Choroid plexus epithelial cell (primary cell): Measurements from ENCODE around the gene BRK1.
"Not testable (repeated sequence)": the region's sequence is repeated elsewhere in the genome, so short reads cannot be mapped to it uniquely, and the experiment has no call there.

Experiments used
- DNase-seq: peaks from one replicate; pipeline ENCODE4 v3.0.0-alpha.2; 2010; ENCODE audit warnings: low read depth
- H3K4me3 ChIP-seq: 2 replicates; pipeline ENCODE4 v1.5.1; 2011; ENCODE audit warnings: low read depth, mild to moderate bottlenecking, control low read depth, low read length, moderate library complexity
- TF ChIP-seq, protein P1 (sequence below): conservative IDR thresholded peaks from 2 replicates; pipeline ENCODE4 v1.5.1; 2011; ENCODE audit warnings: low read depth, mild to moderate bottlenecking, control low read depth, inconsistent platforms, low read length, moderate library complexity

The BRK1 gene

GRCh38 chr3:10121064-10121463 lies 5.6 kb downstream of the BRK1 start:
- H3K4me3 ChIP-seq: no peak overlapping the region
- TF ChIP-seq, protein P1, sequence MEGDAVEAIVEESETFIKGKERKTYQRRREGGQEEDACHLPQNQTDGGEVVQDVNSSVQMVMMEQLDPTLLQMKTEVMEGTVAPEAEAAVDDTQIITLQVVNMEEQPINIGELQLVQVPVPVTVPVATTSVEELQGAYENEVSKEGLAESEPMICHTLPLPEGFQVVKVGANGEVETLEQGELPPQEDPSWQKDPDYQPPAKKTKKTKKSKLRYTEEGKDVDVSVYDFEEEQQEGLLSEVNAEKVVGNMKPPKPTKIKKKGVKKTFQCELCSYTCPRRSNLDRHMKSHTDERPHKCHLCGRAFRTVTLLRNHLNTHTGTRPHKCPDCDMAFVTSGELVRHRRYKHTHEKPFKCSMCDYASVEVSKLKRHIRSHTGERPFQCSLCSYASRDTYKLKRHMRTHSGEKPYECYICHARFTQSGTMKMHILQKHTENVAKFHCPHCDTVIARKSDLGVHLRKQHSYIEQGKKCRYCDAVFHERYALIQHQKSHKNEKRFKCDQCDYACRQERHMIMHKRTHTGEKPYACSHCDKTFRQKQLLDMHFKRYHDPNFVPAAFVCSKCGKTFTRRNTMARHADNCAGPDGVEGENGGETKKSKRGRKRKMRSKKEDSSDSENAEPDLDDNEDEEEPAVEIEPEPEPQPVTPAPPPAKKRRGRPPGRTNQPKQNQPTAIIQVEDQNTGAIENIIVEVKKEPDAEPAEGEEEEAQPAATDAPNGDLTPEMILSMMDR: no peak
- DNase-seq: no peak

GRCh38 chr3:10122724-10123123 lies 7.2 kb downstream of the BRK1 start:
- DNase-seq: no peak
- no peak overlapping the region for H3K4me3 ChIP-seq
- TF ChIP-seq, protein P1: no peak

GRCh38 chr3:10135872-10136271 lies 20.4 kb downstream of the BRK1 start:
- DNase-seq, H3K4me3 ChIP-seq: not testable (repeated sequence)

DNA sequence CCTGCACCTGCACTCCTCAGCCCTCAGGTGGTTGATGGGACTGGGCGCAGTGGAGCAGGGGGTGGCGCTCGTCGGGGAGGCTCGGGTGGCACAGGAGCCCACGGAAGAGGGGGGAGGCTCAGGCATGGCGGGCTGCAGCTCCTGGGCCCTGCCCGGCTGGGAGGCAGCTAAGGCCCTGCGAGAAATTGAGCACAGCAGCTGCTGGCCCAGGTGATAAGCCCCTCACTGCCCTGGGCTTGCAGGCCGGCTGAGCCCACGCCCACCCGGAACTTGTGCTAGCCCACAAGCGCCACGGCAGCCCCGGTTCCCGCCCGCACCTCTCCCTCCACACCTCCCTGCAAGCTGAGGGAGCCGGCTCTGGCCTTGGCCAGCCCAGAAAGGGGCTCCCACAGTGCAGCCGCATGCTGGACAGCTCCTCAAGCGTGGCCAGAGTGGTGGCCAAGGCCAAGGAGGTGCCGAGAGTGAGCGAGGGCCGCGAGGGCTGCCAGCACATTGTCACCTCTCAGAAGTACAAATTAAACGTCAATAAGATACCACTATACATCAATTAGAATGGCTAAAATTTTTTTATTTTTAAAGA lies 21.0 kb downstream of the BRK1 start:
- TF ChIP-seq, protein P1: no peak
- H3K4me3 ChIP-seq: no peak overlapping the region
- DNase-seq: no peak

DNA sequence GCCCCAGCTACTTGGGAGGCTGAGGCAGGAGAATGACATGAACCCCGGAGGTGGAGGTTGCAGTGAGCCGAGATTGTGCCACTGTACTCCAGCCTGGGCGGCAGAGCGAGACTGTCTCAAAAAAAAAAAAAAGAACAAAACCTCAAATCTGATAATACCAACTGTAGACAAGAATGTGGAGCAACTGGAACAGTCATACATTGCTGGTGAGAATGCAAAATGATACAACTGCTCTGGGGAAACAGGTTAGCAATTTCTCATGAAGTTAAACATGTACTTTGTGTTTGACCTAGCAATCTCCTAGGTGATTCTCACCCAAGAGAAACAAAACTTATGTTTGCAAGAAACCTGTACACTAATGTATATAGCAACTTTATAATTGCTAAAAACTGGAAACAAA lies 21.7 kb downstream of the BRK1 start:
- TF ChIP-seq, protein P1: no peak
- H3K4me3 ChIP-seq: no peak overlapping the region
- DNase-seq: no peak

DNA sequence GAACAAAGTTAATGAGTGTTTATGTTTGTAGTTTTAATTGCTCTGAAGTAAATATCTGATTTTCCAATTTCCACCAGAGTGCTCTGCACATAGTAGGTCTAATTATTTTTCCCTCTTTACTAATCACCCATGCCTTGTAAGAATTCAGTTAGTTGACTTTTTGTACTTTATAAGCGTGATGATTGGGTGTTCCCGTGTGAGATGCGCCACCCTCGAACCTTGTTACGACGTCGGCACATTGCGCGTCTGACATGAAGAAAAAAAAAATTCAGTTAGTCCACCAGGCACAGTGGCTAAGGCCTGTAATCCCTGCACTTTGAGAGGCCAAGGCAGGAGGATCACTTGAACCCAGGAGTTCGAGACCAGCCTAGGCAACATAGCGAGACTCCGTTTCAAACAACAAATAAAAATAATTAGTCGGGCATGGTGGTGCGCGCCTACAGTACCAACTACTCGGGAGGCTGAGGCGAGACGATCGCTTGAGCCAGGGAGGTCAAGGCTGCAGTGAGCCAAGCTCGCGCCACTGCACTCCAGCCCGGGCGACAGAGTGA lies 25.6 kb downstream of the BRK1 start:
- no peak for DNase-seq
- TF ChIP-seq, protein P1: no peak
- peak overlapping the region; percentile 84 for H3K4me3 ChIP-seq

- TF ChIP-seq, protein P1: no peak
- H3K4me3 ChIP-seq: peak overlapping the region; percentile 84
- DNase-seq: peak; percentile 23
Observed at GRCh38 chr3:10142707-10143560, 27.5 kb downstream of the BRK1 start.
